ENCODE measurements around the gene ANXA5.

GRCh38 chr4:121658125-121658524 lies 38.7 kb downstream of the ANXA5 start:
- TF ChIP-seq CTCF (IDR thresholded peaks at IDR 0.05; ENCODE audit: borderline replicate concordance, extremely low read depth, low read length, poor library complexity, severe bottlenecking) (no peak), EZH2 (IDR thresholded peaks at IDR 0.05; ENCODE audit: borderline replicate concordance, low read depth, low read length, severe bottlenecking) (no peak)
